Endometrial microvascular endothelial cells (primary cell): ENCODE data around the gene SH2D7. TPM values are rescaled to one million over a fixed set of nuclear protein-coding genes. Genes with fewer than 3 reads are reported as not detected.

Source experiments
- in situ Hi-C: cut with HindIII; loops from 2 replicates; pipeline ENCODE4 v1.10.0; 2017; ENCODE audit warnings: low sequenced_read_pairs, low pct_unique_long_range_greater_than_20kb; ENCODE audit errors: inconsistent ontology term
- total RNA-seq: library from RNA; depleted of rRNA; stranded (reverse); fragments of >200 nt; gene quantifications from one replicate; pipeline ENCODE4 v1.2.3, GENCODE V29; 2015; ENCODE audit errors: inconsistent ontology term

Gene SH2D7
- total RNA-seq, 1 donor from 2014 or later: not detected

GRCh38 chr15:78059110-78059839 is 33.1 kb upstream of the SH2D7 start:
- in situ Hi-C loops: no loop called here

- in situ Hi-C loops: no loop called here
Observed at GRCh38 chr15:78060232-78060631, 32.1 kb upstream of the SH2D7 start.

GRCh38 chr15:78061963-78062427 is 30.4 kb upstream of the SH2D7 start:
- in situ Hi-C loops: no loop called here

- in situ Hi-C loops: no loop called here
Observed at GRCh38 chr15:78063217-78063616, 29.1 kb upstream of the SH2D7 start.

- in situ Hi-C loops: no loop called here
Observed at GRCh38 chr15:78063970-78064385, 28.4 kb upstream of the SH2D7 start.

- in situ Hi-C loops: no loop called here
Observed at GRCh38 chr15:78064544-78064943, 27.8 kb upstream of the SH2D7 start.

- in situ Hi-C loops: no loop called here
Observed at GRCh38 chr15:78065284-78065872, 27.0 kb upstream of the SH2D7 start.

GRCh38 chr15:78065973-78066946 is 26.1 kb upstream of the SH2D7 start:
- in situ Hi-C loops: no loop called here

GRCh38 chr15:78067328-78068228 is 24.8 kb upstream of the SH2D7 start:
- in situ Hi-C loops: no loop called here

- in situ Hi-C loops: no loop called here
Observed at GRCh38 chr15:78069052-78069414, 23.3 kb upstream of the SH2D7 start.

- in situ Hi-C loops: no loop called here
Observed at GRCh38 chr15:78069462-78070029, 22.8 kb upstream of the SH2D7 start.

GRCh38 chr15:78070049-78070700 is 22.2 kb upstream of the SH2D7 start:
- in situ Hi-C loops: no loop called here

GRCh38 chr15:78071383-78071782 is 21.0 kb upstream of the SH2D7 start:
- in situ Hi-C loops: no loop called here

- in situ Hi-C loops: no loop called here
Observed at GRCh38 chr15:78072080-78072892, 20.1 kb upstream of the SH2D7 start.

- in situ Hi-C loops: no loop called here
Observed at GRCh38 chr15:78073046-78073787, 19.1 kb upstream of the SH2D7 start.

- in situ Hi-C loops: no loop called here
Observed at GRCh38 chr15:78075490-78076230, 16.7 kb upstream of the SH2D7 start.
